ENCODE data around the gene CLASP2. TPM values are rescaled to one million over a fixed set of nuclear protein-coding genes. Genes with fewer than 3 reads are reported as not detected.

CLASP2 gene
- total and polyA plus RNA-seq, 2 of the 4 experiments (the other 2 are of a cell fraction), result 11.9 to 49.1 TPM

- no TSS peak for BruUV-seq (replicated peaks)
- TF ChIP-seq NFE2L2 (IDR thresholded peaks at IDR 0.05; ENCODE audit: low read depth, low read length) (no peak), BHLHE40 (IDR thresholded peaks at IDR 0.05; ENCODE audit: low read depth, low read length) (no peak), MAZ (IDR thresholded peaks at IDR 0.05; ENCODE audit: borderline replicate concordance, low read depth, low read length) (no peak), ELK1 (IDR thresholded peaks at IDR 0.05; ENCODE audit: borderline replicate concordance, low read depth, low read length) (no peak), SMC3 (IDR thresholded peaks at IDR 0.05; ENCODE audit: low read depth, low read length) (no peak), RAD21 (IDR thresholded peaks at IDR 0.05; ENCODE audit: low read length) (no peak), CTCF (conservative IDR thresholded peaks at IDR 0.05; ENCODE audit: low read depth, low read length) (no peak), MXI1 (IDR thresholded peaks at IDR 0.05; ENCODE audit: borderline replicate concordance, low read depth, low read length) (no peak), MAFK (IDR thresholded peaks at IDR 0.05; ENCODE audit: low read depth, low read length) (no peak), USF2 (IDR thresholded peaks at IDR 0.05; ENCODE audit: low read depth, low read length) (no peak)
- H2BK120ac ChIP-seq (ENCODE audit: low read depth, low read length), result no peak overlapping the region
- H3K14ac ChIP-seq (replicated peaks; ENCODE audit: low read depth, low read length), result no peak overlapping the region
- no peak overlapping the region for H2BK20ac ChIP-seq (ENCODE audit: low read depth, low read length)
- WGBS, 2 experiments (ENCODE audit: extremely low coverage in 2 of 2, insufficient read length in 1 of 2), result no CpG with 5 or more reads among the region's 1 CpG
- no peak overlapping the region for H2BK15ac ChIP-seq (ENCODE audit: low read depth, low read length)
- dilution Hi-C loops (cut with HindIII; ENCODE audit: low sequenced_read_pairs, unreplicated experiment), result no loop called here
- H3K9ac ChIP-seq (ENCODE audit: low read depth, low read length), result no peak overlapping the region
- no peaks in the 10 kb centered on the region; a peak in 1 of 4 replicates for H3K79me1 ChIP-seq (ENCODE audit: low read depth in 1 of 2, low read length in 2 of 2)
- intact Hi-C loops (cut with micrococcal nuclease), result no loop called here
- no peak overlapping the region for H3K27ac ChIP-seq (ENCODE audit: insufficient read depth, low read length)
- no peak overlapping the region for H3K4me2 ChIP-seq (ENCODE audit: low read depth, low read length)
- no peak overlapping the region for H2AK5ac ChIP-seq (ENCODE audit: low read depth, low read length)
- H2AFZ ChIP-seq (replicated peaks; ENCODE audit: low read length, poor library complexity), result no peak overlapping the region
- H2AK9ac ChIP-seq (replicated peaks; ENCODE audit: low read depth, low read length, poor library complexity), result no peak overlapping the region
- peak; percentile 4 for DNase-seq
- no peaks in the 10 kb centered on the region for H3K27me3 ChIP-seq (ENCODE audit: control insufficient read depth, insufficient read depth, low read length)
- no peaks in the 10 kb centered on the region for H3K9me3 ChIP-seq (ENCODE audit: control insufficient read depth, insufficient read depth, low read length)
- H3K56ac ChIP-seq (ENCODE audit: extremely low read depth, insufficient read depth, low read length), result no peak overlapping the region
- H3K4me3 ChIP-seq (ENCODE audit: insufficient read depth, low read depth, low read length), result no peak overlapping the region
- no peak overlapping the region for H3K4ac ChIP-seq (ENCODE audit: low read depth, low read length)
- no peak overlapping the region for H4K91ac ChIP-seq (ENCODE audit: insufficient read depth, low read depth, low read length)
- no peak overlapping the region for H3K18ac ChIP-seq (ENCODE audit: low read depth, low read length)
- no peak overlapping the region for H4K5ac ChIP-seq (ENCODE audit: low read depth, low read length)
- H3K36me3 ChIP-seq (ENCODE audit: control insufficient read depth, insufficient read depth, low read length), result no peaks in the 10 kb centered on the region
- no peak overlapping the region for H2BK5ac ChIP-seq (ENCODE audit: low read depth, low read length, poor library complexity, severe bottlenecking)
- H4K20me1 ChIP-seq (ENCODE audit: insufficient read depth, low read length), result no peaks in the 10 kb centered on the region
- in situ Hi-C loops (cut with MboI; ENCODE audit: low sequenced_read_pairs), result no loop called here
- H3K9me1 ChIP-seq (ENCODE audit: insufficient read depth, low read length), result no peaks in the 10 kb centered on the region
- CTCF ChIA-PET, result no interaction called here
- ATAC-seq (ENCODE audit: low read depth), result no peak
- H4K8ac ChIP-seq (ENCODE audit: low read depth in 2 of 2, low read length in 2 of 2), result no peak overlapping the region
- POLR2A ChIA-PET (ENCODE audit: unreplicated experiment), result no interaction called here
- H3K23ac ChIP-seq (ENCODE audit: low read depth, low read length), result no peak overlapping the region
- H3K4me1 ChIP-seq (ENCODE audit: control insufficient read depth, insufficient read depth, low read length), result no peaks in the 10 kb centered on the region
These were observed 105.4 kb downstream of the CLASP2 start for GRCh38 chr3:33612607-33613006.

Measured in IMR-90 (cell line).